Subcutaneous adipose tissue (tissue), 4 donors: ENCODE measurements around the gene CASP6. TPM values are rescaled to one million over a fixed set of nuclear protein-coding genes. Genes with fewer than 3 reads are reported as not detected.

Source experiments
- CTCF ChIP-seq: fragments of 450-650 bp; IDR thresholded peaks from one replicate; pipeline ENCODE4 v1.5.1; 2016; ENCODE audit warnings: low read depth, mild to moderate bottlenecking, control low read depth, antibody characterized with exemption, moderate library complexity
- total RNA-seq, 4 donors: library from RNA; depleted of rRNA; stranded (reverse); fragments of >200 nt; gene quantifications; one replicate each; pipeline ENCODE4 v1.1.0, GENCODE V29; 2016

CASP6 gene
- total RNA-seq, 4 donors from 2014 or later, result 7.3 to 30.0 (median 24.1) TPM

- TF ChIP-seq CTCF, result no peak
Measured at GRCh38 chr4:109718759-109719158, 15.5 kb upstream of the CASP6 start.

- no peak for TF ChIP-seq CTCF
Measured at GRCh38 chr4:109713500-109713899, 10.3 kb upstream of the CASP6 start.

- TF ChIP-seq CTCF, result no peak
Measured at GRCh38 chr4:109708990-109709389, 5.7 kb upstream of the CASP6 start.

GRCh38 chr4:109708435-109708834, 5.2 kb upstream of the CASP6 start:
- no peak for TF ChIP-seq CTCF

GRCh38 chr4:109703664-109704361, 568 bp upstream of the CASP6 start:
- no peak for TF ChIP-seq CTCF

- TF ChIP-seq CTCF, result no peak
Measured at GRCh38 chr4:109701566-109702410, 1.5 kb downstream of the CASP6 start.

GRCh38 chr4:109699553-109700225, 3.6 kb downstream of the CASP6 start:
- TF ChIP-seq CTCF, result no peak
